Measurements from ENCODE around the gene EPX.

- TF ChIP-seq, protein P1, sequence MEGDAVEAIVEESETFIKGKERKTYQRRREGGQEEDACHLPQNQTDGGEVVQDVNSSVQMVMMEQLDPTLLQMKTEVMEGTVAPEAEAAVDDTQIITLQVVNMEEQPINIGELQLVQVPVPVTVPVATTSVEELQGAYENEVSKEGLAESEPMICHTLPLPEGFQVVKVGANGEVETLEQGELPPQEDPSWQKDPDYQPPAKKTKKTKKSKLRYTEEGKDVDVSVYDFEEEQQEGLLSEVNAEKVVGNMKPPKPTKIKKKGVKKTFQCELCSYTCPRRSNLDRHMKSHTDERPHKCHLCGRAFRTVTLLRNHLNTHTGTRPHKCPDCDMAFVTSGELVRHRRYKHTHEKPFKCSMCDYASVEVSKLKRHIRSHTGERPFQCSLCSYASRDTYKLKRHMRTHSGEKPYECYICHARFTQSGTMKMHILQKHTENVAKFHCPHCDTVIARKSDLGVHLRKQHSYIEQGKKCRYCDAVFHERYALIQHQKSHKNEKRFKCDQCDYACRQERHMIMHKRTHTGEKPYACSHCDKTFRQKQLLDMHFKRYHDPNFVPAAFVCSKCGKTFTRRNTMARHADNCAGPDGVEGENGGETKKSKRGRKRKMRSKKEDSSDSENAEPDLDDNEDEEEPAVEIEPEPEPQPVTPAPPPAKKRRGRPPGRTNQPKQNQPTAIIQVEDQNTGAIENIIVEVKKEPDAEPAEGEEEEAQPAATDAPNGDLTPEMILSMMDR (IDR thresholded peaks at IDR 0.05) = no peak
- TF ChIP-seq POLR2A (IDR thresholded peaks at IDR 0.05) (no peak), POLR2AphosphoS5 (IDR thresholded peaks at IDR 0.05) (no peak), EP300 (IDR thresholded peaks at IDR 0.05) (no peak)
These were observed 14.9 kb downstream of the EPX start for GRCh38 chr17:58207451-58207850.

Measured in gastroesophageal sphincter (tissue), 3 donors.